GM21737 (cell line): Measurements from ENCODE around the gene COG8.

Source experiments
- ATAC-seq: cut with Tn5 transposase; IDR thresholded peaks from one replicate; pipeline ENCODE4 v1.9.1; 2021; ENCODE audit warnings: mild to moderate bottlenecking, moderate library complexity; ENCODE audit not compliant: unreplicated experiment

Gene COG8

DNA sequence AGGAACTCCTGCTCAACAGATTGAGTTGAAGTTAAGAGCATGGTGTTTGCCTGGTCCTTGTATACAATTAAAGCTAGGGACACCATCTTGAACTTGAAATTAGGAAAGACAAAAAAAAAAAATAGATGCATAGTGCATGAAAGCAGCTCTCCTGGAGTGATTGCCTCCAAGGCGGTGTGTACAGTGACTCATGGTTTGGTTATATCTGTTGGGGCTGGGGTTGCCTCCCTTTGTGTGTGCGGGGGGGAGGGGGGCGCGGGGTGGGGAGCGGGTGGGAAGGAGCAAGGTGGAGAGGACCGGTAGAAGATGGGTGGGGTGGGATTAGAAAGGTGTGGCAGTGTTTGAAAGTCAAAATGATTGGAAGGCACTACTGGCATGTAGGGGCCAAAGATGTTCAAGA, 8.9 kb upstream of the COG8 start:
- no peak for ATAC-seq

DNA sequence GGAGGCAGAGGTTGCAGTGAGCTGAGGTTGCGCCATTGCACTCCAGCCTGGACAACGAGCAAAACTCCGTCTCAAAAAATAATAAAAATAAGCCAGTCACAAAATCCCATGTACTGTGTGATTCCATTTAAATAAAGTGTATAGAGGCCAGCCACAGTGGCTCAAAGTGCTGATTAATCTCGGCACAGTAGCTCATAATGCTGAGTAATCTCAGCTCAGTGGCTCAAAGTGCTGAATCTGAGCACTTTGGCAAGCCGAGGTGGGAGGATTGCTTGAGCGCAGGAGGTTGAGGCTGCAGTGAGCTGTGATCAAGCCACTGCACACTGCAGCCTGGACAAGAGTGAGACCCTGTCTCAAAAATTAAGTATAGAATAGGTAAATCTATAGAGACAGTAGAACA, 7.3 kb upstream of the COG8 start:
- no peak for ATAC-seq

DNA sequence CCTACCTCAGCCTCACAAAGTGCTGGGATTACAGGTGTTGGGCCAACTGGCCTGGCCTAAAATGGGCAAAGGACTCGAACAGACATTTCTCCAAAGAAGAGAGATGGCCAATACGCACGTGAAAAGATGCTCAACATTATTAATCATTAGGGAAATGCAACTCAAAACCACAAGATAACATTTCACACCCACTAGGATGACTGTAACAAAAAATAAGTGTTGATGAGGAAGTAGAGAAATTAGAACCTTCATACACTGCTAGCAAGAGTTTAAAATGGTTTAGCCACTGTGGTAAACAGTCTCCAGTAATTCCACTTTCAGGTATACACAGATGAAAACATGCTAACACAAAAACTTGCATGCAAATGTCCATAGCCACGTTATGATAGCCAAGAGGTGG, 6.6 kb upstream of the COG8 start:
- no peak for ATAC-seq

DNA sequence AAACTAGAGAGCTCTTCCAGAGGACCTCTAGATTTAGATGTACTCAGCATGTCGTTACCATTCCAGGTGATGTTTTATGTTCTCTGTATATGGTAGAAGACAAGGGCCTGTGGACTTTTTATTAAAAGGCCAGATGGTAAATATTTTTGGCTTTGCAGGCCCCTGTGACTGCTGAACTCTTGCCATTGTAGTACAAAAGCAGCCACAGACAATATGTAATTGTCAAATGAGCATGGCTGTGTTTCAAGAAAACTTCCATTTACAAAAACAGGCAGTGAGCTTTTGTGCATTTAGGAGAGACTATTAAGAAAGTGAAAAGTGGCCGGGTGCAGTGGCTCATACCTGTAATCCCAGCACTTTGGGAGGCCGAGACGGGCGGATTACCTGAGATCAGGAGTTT, 4.8 kb upstream of the COG8 start:
- ATAC-seq, result no peak

DNA sequence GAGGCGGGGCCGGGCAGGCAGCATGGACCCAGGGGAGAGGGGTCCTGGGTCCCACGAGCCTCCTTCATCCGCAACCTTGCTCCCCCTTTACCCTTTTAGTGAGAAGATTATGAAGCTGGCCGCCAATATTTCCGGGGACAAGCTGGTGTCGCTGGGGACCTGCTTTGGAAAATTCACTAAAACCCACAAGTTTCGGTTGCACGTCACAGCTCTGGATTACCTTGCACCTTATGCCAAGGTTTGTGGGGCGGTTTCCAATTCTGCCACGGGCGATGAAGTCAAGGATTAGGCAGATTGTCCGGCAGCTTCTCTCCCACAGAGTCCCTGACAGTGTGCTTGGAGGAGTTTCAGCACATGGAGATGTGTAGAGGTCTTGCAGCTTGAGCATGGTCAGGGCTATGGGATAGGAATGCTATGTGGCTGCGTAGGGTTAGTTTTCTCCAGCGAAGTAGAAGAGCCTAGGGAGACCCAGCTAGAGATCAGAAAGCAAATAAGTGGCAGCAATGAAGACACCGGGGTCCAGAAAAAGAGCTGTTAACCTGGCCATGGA, 806 bp upstream of the COG8 start:
- ATAC-seq, result no peak

DNA sequence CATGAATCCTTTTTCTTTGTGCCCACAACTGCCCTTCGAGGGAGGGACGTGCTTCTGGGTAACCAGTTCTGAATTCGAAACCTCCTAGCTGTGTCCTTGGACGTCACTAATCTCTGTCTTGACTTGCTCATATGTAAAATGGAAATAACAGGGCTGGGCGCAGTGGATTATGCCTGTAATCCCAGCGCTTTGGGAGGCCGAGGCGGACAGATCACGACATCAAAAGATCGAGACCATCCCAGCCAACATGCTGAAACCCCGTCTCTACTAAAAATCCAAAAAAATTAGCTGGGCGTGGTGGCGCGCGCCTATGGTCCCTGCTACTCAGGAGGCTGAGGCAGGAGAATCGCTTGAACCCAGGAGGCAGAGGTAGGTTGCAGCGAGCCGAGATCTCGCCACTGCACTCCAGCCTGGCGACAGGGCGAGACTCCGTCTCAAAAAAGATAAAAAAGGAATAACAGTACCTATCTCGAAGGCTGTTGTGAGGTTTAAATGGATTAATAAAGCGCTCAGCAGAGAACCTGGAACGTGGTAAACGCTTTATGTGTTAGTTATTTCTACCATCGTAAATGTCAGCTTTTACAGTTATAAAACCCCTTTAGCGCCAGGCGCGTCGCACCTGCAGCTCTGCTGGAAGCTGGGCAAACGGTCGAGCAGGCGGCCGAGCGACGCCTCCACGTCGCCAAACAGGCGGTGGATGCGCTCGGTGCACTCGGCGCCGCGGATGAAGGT, 641 bp downstream of the COG8 start:
- ATAC-seq, result no peak

DNA sequence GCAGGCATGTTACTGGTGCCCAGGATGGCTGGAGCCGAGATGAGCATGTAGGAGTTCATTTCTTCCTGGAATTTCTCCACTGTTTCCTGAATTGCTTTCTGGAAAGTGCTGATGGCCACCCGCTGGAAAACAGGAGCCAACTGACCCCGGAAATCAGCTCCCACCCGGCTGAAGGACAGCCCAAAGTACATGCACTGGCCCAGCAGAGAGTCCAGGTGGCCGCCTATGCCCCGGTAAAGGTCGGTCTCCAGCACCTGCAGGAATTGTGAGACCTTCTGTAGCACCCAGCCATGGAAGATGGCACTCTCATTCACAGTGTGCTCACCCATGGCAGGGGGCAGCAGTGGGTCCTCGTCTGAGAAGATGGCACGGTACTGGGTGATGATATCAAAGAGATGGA, 4.7 kb downstream of the COG8 start:
- no peak for ATAC-seq

DNA sequence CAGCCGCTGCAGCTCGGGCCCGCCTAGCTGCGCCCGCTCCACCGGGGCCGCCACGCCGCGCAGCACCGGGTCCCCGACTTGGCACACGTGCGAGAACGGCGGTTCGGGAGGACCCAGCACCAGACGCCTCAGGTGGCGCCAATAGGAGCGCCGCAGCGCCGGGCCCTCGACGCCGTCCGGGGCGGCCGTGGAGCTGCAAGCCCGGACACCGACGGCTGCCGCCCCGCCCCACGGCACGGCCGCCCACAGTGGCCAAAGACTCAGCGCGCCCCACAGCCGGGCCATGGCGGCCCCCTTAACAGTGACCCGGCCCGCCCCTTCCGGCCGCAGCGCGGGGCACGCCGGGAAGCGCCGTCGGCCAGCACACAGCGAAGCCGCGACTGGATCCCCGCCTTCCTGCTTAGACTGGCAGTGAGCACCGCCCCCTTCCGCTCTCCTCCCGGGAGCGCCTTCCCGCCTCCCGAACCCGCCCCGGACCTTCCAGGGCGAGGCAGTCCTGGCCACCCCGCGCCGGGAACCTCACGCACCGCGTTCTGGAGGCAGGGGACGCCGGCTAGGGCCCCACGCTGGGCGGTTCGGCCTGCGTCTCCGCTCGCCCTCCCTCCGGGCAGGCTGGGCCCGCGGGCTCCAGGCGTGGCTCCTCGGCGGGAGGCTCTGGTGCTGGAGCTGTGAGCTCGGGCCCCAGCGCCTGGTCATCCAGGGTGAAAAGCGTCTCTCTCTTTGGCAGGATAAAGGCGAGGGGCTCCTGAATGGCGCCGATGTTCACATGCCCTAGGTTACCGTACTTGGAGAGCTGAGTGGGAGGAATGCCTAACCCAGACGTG, 8.9 kb downstream of the COG8 start, which contains the start of gene PDF:
Gene PDF (minus strand): TSS at position 303 of the 824 bp plus-strand sequence. CDS start 18 bp downstream, at position 285.
- peak; percentile 88 for ATAC-seq

DNA sequence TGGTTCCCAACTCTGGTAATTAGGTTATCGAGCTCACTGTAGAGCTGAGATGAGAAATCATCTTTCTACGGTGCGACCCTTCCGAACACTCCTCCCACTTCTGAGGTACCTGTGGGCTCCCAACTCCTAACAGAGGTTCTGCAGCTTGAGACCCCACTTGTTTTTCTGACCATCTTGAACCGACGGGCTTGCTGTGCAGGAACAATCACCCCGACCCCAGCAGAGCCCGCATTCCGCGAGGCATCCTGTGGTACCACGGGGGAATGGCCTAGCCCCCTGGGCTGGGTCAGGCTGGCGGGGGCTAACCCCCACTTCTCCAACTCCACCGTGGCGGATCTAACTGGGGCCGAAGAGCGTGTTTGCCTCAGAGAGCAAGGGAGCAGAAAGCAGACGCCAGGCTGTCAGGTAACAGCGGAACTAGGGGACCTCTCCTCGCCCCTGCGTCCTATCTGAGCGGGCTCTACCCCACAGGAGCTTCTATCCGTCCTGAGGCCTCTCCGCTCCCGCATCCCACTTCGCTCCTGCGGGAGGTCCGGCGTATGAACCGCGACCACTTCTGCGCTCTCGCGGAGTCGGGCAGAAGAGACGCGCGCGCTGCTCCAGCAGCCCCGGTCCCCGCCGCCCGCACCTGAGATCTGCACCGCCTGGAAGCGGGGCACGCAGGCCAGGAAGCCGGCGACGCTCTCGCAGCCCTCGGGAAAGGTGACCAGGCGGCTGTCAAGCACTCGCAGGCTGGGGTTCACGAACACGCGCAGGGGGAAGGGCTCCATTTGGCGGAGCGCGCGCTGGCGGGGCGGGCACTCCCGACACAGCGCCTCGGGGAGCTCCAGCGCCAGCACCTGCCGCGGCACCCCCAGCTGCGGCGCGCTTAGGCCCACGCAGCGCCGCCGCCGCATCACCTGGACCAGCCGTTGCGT, 9.7 kb downstream of the COG8 start:
- peak; percentile 22 for ATAC-seq

DNA sequence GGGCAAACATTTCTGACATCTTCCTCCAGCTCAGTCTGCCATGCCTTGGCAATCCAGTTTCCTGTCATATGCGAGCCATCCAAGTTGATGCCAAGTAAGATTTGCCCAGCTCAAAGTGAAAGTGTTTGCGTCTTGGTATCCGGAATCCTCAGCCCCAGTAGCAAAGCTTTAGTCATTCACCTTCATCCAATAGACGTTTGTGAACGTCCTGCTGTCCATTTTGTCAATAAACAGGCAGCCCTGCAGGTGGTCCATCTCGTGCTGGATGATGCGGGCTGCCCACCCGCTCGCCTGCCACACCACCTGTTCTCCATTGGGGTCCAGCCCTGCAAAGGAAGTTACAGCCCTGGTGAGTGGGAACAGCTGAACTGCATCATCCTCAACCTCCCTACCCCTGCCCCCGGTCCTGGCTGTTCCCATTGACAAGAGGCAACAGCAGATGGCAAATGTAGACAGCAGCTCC, 10.5 kb downstream of the COG8 start:
- no peak for ATAC-seq

DNA sequence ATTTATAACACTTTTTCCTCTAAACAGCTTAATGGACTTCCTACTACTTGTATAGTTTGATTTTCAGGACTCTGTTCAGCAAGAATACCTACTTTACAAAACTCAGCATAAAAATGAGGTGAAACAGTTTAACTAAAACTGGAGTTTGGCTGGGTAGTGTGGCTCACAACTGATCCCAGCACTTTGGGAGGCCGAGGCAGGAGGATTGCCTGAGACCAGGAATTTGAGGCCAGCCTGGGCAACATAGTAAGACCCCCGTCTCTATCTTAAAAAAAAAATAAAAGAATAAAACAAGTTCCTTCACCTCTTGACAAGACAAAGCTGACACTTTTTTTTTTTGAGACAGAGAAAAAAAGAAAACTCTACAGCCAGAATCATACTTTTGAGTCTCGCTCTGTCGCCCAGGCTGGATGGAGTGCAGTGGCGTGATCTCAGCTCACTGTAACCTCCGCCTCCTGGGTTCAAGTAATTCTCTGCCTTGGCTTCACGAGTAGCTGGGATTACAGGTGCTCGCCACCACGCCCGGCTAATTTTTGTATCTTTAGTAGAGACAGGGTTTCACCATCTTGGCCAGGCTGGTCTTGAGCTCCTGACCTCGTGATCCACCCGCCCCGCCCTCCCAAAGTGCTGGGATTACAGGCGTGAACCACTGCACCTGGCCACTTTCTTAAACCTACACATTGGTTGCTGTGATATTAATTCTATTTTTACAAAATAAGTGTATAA, 11.6 kb downstream of the COG8 start:
- ATAC-seq, result no peak

DNA sequence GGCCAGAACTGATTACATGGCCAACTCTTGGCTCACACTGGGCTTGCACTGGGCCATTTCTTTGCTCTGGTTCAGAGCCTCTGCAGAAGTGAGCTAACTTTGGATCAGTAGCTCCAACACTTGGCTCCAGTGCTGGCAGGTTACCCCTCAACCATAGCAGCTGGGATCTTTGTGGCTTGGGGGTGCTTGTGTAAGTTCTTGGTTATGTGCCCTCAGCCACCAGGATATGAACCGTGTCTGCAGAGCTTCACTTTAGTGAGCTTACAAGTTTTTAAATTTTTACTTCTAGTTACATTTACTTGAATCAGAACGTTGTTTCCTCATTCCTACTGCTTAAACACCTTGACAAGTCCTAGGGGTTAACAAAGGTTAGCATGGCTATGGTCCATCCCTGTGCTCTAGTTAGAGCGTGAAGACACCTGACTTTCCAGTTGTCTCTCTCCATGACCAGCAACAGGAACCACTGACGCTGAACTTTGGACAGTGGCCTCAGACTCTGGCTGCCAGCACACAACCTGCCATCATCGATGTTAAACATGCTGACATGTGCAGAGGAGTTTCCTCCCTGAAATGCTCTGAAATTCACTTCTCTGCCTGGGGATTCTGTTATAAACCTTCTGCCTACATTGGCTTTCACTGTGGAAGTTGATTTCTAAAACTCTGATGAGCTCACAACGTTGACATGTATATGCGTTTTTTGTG, 13.0 kb downstream of the COG8 start:
- no peak for ATAC-seq

DNA sequence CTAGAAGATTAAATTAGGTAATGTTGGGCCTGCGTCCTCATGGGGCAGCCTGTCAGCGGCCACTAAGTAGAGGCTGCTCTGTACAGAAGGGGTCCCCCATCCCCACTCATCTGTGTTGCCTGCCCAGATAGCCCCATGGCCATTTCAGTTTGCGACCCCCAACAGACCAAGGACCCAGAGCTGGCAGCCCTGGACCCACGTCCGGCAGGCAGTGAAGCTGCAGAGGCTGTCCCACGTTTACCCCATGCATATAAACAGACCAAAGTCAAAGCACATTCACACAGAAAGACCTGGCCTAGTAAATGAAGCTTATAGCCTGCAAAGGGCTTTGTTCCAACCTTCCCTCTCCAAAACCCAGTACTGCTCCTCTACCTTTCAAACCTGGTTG, 13.6 kb downstream of the COG8 start:
- no peak for ATAC-seq

DNA sequence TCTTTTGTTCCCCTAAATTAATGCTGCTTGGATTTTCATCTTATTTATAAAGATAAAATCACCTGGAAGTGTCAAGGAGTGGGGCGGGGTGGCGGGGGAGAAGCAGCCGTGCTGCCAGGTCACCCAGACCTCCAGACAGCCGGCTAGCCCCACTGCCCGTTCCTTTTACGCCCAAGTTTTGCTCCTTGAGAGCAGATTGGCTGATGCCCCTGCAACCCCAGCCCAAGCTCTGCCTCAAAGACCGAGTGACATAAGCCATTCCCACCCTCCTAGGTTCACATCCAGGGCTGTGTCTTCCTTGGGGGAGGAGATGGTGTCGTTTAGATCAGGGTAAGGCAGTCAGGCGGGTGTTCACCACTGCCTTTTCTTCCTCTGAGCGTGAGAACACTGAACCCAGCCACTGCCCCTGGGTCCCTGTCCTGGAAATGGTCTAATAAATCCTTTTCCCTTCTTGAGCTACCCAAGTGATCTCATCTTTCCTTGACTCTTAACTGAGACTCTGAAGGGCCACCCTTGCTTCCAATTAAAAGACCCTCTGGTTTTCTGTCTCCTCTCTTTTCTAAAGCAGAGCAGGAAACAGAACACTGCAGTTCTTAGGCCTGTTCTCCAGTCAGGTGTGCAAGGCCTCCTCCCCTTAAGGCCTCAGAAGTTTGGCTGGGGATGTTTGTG, 14.6 kb downstream of the COG8 start:
- no peak for ATAC-seq

DNA sequence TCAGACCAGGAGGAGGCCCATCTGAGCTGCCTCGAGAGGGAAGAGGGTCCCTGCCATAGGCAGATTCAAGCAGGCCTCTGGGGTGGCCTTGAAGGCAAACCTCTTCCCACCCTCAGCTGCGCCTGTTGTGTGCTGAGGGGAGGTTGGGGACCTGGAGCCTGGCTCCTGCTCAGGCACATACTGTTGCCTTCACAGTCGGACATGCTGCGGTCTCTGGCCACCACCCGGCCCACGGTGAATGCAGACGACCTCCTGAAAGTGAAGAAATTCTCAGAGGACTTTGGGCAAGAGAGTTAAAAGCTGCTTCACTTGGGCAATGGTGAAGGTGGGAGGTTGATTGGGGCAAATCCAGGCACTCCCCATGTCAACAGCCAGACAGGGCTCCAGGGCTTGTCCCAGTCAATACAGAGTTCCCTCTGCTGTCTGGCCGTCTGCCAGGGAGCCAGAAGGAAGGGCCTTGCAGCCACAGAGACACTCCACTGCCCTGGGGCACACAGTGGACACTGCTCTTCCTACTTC, 15.3 kb downstream of the COG8 start:
- no peak for ATAC-seq

DNA sequence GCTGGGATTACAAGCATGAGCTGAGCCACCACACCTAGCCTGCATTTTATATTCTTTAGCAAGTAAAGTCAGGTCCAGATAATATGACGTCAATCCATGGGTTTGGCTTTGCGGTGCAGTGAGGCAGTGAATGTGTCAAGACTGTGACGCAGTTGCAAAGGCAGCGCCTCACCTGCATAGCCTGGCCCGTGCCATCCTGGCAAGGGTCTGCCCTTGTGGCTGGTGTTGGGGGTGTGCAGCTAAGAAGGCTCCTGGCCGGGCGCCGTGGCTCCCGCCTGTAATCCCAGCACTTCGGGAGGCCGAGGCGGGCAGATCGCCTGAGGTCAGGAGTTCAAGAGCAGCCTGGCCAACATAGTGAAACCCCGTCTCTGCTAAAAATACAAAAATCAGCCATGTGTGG, 15.9 kb downstream of the COG8 start:
- no peak for ATAC-seq

DNA sequence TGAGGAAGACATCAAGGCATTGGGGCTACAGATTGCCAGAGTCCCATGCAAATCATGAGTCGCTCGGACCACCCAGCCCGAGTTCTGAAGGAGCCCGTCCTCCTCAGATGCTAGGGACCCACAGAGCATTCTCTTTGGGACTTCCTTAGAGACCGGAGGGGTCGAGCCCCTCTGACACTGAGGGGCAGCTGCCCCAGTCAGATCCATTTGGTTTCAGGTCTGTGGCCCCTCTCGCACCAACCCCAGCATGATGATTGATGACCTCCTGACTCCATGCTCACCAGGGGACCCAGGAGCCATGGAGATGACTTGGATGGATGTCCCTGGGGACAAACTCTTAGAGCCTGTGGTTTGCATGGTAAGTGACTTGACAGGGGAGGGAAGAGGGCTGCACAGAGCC, 17.0 kb downstream of the COG8 start:
- no peak for ATAC-seq

DNA sequence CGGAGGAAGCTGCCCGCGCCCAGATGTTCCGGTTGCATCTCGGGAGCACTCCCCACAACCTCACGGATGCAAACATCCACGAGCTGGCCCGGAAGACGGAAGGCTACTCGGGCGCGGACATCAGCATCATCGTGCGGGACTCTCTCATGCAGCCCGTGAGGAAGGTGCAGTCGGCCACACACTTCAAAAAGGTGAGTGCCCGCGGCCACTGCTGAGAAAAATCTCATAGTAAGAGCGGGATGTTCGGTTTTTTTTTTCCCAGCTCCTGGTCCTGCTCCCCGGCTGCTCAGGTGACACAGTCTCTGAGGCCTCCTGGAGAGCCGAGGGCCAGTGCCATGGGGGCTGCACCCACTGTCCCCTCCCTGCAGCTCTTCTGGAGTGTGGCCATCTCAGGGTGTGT, 18.3 kb downstream of the COG8 start:
- no peak for ATAC-seq

DNA sequence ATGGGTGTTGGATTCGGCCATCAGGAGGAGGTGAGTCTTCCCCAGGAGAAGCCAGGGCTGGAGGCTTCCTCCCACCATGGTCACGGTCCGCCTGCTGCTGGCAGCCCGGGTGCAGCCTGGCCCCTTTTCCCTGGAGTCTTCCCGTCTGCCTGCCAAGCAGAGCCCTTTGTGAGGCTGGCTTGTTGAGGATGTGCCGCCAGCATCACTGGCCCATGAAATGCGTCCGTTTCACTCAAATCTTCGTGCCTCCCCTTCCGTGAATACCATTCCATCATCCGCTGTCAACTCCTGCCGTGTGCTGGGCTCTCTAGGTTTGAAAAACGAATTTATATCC, 18.7 kb downstream of the COG8 start:
- ATAC-seq, result no peak
